Measurements from ENCODE around the gene FUT3. TPM values are rescaled to one million over a fixed set of nuclear protein-coding genes. Genes with fewer than 3 reads are reported as not detected.
A peak's percentile ranks its signal among the peaks of the same experiment; 100 is the strongest.
"Not testable (repeated sequence)": the region's sequence is repeated elsewhere in the genome, so short reads cannot be mapped to it uniquely, and the experiment has no call there.

FUT3 gene
- total RNA-seq, 3 donors from 2014 or later = 0.10 TPM; not detected in 2

DNA sequence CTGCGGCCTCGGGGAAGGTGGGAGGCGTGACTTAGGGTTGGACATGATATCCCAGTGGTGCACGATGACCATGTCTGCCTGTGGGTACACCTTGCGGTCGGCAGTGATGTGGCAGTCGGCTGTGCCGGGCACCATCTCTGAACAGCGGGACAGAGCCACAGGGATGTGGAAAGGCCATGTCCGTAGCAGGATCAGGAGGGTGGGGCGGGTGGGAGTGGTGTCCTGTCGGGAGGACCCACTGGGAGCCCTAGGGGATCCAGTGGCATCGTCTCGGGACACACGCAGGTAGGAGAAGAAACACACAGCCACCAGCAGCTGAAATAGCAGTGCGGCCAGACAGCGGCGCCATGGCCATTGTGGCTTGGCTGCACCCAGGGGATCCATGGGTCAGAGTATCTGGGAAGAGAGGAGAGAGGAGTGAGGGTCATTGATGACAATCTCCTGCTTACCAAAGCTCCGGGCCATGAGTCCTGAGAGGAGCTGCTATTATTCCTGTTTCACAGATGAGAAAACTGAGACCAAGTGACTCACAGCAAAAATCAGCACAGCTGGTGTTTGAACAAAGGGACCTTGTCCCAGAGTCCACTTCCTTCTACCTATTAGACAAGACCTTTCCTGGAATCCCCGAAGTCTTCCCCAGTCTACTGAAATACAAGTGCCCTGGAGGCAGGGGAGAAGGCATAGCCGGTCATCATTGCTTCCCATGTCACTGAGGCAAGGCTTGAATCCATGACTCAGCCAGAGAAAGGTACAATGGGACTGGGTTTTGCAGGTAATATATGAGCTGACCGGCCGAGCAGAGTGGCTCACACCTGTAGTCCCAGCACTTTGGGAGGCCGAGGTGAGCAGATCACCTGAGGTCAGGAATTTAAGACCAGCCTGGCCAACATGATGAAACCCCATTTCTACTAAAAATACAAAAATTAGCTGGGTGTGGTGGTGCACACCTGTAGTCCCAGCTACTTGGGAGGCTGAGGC lies 6.5 kb downstream of the FUT3 start:
- H3K4me3 Mint-ChIP-seq = no peak overlapping the region
- DNase-seq (no peak), ATAC-seq (no peak)
- H3K27me3 Mint-ChIP-seq (ENCODE audit: low read depth) = peaks cover 2% of the 10 kb centered on the region
- no peaks in the 10 kb centered on the region for H3K9me3 Mint-ChIP-seq
- H3K4me1 Mint-ChIP-seq (ENCODE audit: low read depth) = no peaks in the 10 kb centered on the region
- no peaks in the 10 kb centered on the region for H3K36me3 Mint-ChIP-seq (ENCODE audit: insufficient read depth)

DNA sequence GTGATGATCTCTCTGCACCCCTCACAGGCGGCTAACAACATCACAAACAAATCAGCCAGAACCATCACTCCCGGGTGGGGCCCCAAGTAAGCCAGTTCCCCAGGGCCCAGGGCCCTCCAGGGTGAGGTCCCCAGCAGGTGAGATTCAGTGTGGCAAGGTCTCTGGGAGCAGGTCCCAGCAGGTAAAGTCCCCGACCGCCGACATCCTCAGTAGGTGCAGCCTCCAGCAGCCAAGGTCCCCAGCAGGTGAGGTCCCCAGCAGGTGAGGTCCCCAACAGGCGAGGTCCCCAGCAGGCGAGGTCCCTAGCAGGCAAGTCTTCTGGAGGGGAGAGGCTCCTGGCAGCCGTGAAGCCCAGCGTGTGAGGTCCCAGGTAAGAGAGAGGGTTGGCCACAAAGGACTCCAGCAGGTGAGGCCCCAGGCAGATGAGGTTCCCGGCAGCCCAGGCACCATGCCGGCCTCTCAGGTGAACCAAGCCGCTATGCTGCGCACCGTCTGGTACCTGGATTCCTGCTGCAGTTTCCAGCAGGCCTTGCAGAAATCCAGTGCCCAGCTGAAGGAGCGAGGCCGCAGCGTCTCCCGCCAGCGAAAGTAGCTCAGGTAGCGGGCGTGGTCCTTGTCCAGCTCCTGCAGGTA lies 7.8 kb downstream of the FUT3 start:
- ATAC-seq (no peak), DNase-seq (no peak)
- H3K4me3 Mint-ChIP-seq = no peak overlapping the region
- no peaks in the 10 kb centered on the region for H3K36me3 Mint-ChIP-seq (ENCODE audit: insufficient read depth)
- no peaks in the 10 kb centered on the region for H3K4me1 Mint-ChIP-seq (ENCODE audit: low read depth)
- H3K27me3 Mint-ChIP-seq (ENCODE audit: low read depth) = peaks cover 4% of the 10 kb centered on the region
- no peaks in the 10 kb centered on the region for H3K9me3 Mint-ChIP-seq

DNA sequence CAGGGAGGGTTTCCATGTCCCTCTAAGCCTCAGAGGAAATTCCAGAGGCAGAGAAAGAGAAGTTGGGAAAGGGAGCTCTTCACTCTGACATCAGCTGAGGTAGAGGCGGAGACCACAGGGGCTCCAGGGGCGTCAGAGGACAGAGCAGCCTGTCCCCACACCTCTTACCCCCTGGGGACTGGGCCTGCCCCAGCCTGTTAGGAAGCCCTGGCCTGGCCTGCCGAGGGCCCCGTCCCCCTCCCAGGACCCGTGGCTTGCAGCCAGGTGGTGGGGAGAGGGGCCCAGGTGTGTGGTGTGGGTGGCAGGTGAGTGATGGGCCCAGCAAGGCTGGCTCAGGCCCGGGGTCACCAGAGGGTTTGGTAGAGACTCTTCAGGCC lies 9.5 kb downstream of the FUT3 start:
- H3K4me1 Mint-ChIP-seq (ENCODE audit: low read depth); H3K4me3 Mint-ChIP-seq; DNase-seq; H3K27me3 Mint-ChIP-seq (ENCODE audit: low read depth); H3K9me3 Mint-ChIP-seq; ATAC-seq; H3K36me3 Mint-ChIP-seq (ENCODE audit: insufficient read depth): not testable (repeated sequence)

DNA sequence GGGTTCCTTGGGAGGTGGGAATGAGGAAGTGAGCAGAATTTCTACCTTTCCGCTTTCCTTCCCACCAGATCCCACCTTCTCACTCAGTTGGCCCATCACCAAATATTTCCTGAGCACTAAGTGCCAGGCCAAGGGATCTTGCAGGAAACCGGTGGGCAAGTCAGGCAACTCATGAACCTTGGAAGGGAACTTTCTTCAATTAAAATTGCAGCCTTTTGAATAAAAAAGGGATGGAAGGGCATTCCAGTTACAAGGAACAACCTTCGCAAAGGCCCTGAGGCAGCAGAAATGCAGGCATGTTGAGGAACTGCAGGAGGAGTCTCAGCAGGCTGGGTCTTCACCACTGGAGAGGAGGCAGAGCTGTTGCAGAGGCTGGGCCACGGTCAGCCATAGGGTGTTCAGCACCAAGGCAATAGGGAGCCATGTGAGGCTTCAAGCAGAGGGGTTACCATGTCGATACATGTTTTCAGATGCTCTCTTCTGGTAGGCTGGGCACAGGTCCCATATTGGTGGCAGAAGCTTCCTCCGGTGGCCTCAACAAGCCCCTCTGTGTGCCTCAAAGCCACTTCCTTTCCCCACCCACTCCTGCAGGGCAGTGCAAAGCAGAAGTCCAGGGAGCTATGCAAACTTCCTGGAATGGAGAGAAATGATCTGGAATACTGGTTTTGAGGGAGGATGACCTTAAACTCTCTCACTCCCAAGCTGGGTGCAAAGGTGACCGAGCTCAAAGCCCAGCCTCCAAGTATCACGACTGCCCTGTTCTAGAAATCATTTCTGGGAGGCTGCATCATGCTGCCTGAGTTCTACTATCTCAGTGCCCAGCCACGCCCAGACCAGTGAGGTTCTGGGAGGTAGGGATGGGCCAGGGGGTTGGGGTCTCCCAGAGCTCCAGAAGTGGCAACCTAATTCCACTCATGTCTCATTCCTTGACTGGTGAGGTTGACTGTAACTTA lies 11.9 kb downstream of the FUT3 start, which contains the start of gene FUT6:
Gene FUT6 (minus strand): TSS at position 638 of the 953 bp plus-strand sequence. CDS start 7,135 bp downstream, outside the sequence.
- DNase-seq = no peak
- ATAC-seq = no peak
- Mint-ChIP-seq H3K9me3 (no peaks in the 10 kb centered on the region), H3K27me3 (ENCODE audit: low read depth) (peaks cover 7% of the 10 kb centered on the region), H3K36me3 (ENCODE audit: insufficient read depth) (no peaks in the 10 kb centered on the region), H3K4me3 (no peak within 1 kb of the TSS), H3K4me1 (ENCODE audit: low read depth) (no peaks in the 10 kb centered on the region)

DNA sequence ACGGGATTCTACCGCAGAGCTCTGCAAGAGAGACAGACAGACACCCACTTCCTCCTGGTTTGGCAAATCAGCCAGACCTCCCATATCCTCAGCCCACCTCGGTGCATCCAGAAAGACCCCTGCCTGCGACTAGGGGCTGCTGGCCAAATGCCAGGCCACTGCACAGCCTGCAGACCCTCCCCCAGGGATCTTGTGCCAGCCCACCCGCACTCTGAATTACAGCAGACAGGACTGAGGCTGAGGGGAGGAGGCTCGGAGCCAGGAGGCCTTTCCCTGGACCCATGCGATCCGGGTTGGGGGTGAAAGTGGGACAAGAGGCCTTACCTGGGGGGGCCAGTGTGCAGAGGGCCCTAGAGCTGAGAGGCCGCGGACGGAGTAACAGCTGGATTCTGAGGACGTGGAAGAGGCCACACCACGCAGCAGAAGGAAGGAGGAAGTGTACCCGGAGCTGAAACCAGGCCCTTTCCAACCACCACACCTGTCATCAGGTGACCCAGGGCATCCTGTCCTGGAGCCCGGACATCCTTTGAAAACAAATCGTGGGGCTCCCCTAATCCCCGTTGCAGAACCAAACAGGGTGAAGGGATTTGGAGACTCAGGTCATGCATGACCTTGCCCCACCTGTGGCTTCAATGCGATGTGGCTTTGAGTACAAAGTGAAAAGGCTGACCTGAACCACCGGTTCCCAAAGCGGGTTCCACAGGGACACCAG lies 12.7 kb downstream of the FUT3 start:
- no peak overlapping the region for H3K4me3 Mint-ChIP-seq
- no peaks in the 10 kb centered on the region for H3K4me1 Mint-ChIP-seq (ENCODE audit: low read depth)
- no peak for ATAC-seq
- no peaks in the 10 kb centered on the region for H3K36me3 Mint-ChIP-seq (ENCODE audit: insufficient read depth)
- no peaks in the 10 kb centered on the region for H3K9me3 Mint-ChIP-seq
- H3K27me3 Mint-ChIP-seq (ENCODE audit: low read depth) = peaks cover 7% of the 10 kb centered on the region
- DNase-seq = no peak

DNA sequence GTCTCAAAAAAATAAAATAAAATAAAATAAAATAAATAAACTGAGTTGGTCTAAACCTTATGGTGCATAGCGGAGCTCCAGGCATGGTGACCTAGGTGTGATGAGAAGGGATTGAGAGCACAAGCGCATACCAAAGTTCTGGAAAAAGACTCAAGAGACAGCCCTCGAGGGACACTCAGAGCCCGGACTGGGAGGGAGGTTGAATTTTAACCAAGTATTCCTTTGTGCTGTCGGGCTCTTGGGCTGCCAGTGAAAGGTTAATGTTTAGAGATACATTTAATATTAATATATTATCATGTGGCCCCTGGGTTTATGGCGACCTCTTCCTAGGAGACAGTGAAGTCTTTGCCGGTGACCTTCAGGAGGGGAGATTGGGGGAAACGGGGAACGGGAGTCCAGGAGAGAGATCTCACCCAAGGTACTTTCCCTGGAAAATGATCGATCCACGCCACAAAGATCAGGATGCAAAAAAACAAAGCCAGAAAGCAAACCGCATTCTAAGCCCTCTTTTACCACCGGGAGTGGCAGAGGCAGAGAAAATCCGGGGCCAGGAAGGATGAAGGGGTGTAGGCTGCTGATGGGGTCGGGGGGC lies 13.4 kb downstream of the FUT3 start:
- DNase-seq (no peak), ATAC-seq (no peak)
- Mint-ChIP-seq H3K4me1 (ENCODE audit: low read depth) (no peaks in the 10 kb centered on the region), H3K4me3 (no peak overlapping the region), H3K36me3 (ENCODE audit: insufficient read depth) (no peaks in the 10 kb centered on the region), H3K27me3 (ENCODE audit: low read depth) (peaks cover 5% of the 10 kb centered on the region), H3K9me3 (no peaks in the 10 kb centered on the region)

DNA sequence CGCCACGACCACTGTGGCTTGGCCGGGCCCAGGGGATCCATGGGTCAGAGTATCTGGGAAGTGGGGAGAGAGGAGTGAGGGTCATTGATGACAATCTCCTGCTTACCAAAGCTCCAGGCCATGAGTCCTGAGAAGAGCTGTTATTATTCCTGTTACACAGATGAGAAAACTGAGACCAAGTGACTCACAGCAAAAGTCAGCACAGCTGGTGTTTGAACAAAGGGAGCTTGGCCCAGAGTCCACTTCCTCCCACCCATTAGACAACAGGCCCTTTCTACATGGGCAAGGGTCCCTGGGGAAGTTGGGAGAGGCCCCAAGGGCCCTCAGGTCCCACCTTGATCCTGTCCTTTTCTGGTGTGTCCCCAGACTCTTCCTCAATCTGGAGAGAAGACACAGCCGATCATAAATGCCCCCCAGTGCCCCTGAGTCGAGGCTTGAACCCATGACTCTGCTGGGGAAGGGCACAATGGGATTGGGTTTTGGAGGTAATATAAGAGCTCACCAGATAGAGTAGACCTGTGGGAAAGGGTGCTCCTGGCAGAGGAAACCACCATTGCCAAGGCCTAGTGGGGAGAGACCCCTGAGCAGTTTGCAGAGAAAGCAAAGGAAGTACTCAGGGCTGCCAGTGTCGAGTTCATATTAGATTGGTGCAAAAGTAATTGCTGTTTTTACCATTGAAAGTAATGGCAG lies 18.6 kb downstream of the FUT3 start:
- H3K36me3 Mint-ChIP-seq (ENCODE audit: insufficient read depth) = no peaks in the 10 kb centered on the region
- peaks cover 3% of the 10 kb centered on the region for H3K4me1 Mint-ChIP-seq (ENCODE audit: low read depth)
- ATAC-seq = no peak
- peaks cover 2% of the 10 kb centered on the region for H3K27me3 Mint-ChIP-seq (ENCODE audit: low read depth)
- no peaks in the 10 kb centered on the region for H3K9me3 Mint-ChIP-seq
- DNase-seq = no peak
- H3K4me3 Mint-ChIP-seq = no peak overlapping the region

DNA sequence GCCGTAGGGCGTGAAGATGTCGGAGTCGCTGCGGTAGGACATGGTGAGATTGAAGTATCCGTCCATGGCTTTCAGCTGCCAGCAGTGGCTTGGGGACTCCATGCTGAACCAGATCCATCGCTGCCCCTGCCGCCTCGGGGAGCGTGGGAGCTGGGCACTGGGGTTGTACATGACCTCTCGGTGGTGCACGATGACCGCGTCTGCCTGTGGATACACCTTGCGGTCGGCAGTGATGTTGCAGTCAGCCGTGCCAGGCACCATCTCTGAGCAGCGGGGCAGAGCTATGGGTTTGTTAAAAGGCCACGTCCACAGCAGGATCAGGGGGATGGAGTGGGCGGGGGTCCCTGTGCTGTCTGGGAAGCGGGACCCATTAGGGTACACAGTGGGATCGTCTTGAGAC lies 19.2 kb downstream of the FUT3 start:
- Mint-ChIP-seq H3K36me3 (ENCODE audit: insufficient read depth) (no peaks in the 10 kb centered on the region), H3K4me1 (ENCODE audit: low read depth) (peaks cover 6% of the 10 kb centered on the region), H3K9me3 (no peaks in the 10 kb centered on the region), H3K4me3 (no peak overlapping the region), H3K27me3 (ENCODE audit: low read depth) (peaks cover 2% of the 10 kb centered on the region)
- ATAC-seq = no peak
- DNase-seq = no peak

DNA sequence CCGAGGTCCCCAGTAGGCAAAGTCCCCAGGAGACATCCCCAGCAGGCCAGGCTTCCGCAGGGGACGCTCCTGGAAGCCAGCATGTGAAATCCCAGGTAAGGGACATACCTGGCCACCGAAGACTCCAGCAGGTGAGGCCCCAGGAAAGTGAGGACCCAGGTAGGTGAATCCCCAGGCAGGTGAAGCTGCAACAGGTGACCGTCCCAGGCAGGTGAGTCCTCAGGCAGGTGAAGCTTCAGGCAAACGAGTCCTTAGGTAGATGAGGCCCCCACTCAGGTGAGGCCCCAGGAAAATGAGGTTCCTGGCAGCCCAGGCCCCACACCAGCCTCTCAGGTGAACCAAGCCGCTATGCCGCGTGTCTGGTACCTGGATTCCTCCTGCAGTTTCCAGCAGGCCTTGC lies 20.1 kb downstream of the FUT3 start:
- Mint-ChIP-seq H3K4me3 (no peak overlapping the region), H3K36me3 (ENCODE audit: insufficient read depth) (no peaks in the 10 kb centered on the region), H3K4me1 (ENCODE audit: low read depth) (peaks cover 9% of the 10 kb centered on the region), H3K27me3 (ENCODE audit: low read depth) (peaks cover 2% of the 10 kb centered on the region), H3K9me3 (no peaks in the 10 kb centered on the region)
- ATAC-seq (no peak), DNase-seq (no peak)

DNA sequence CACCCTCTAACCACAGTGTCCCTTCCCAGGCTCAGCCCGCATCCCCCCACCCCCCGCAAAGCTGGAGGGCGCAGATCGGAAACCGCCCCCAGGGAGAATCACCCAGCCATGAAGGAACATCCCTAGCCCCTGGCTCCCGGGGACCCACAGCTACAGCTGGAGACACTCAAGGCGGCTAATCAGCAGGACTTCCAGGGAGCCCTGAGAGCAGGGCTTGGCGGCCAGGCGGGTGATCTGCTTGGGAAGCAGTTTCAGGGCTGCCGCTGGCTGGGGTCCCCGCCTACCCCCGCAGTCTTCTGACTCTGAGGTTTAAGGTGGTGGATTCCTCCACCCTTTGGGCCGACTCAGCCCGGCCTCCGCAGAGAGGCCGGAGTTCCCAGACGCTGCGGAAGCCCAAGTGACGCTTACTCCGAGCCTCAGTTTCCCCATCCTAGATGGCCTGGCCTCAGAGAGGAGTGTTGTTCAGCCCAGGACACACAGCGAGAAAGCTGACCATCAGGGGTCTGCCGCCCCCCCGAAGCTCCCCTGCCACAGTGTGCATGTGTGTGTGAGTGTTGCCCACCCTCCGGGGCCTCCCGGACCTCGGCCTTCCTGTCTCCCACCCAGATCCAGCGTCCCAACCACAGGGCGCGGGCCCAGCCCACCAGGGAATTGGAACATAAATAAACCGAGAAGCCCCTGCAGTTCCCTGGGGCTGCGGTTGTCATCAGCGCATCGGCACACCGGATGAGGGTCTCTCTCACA lies 21.5 kb downstream of the FUT3 start:
- Mint-ChIP-seq H3K9me3 (no peaks in the 10 kb centered on the region), H3K4me1 (ENCODE audit: low read depth) (peaks cover 9% of the 10 kb centered on the region), H3K27me3 (ENCODE audit: low read depth) (peaks cover 2% of the 10 kb centered on the region), H3K36me3 (ENCODE audit: insufficient read depth) (no peaks in the 10 kb centered on the region), H3K4me3 (peak overlapping the region; percentile 41)
- DNase-seq (no peak), ATAC-seq (no peak)

DNA sequence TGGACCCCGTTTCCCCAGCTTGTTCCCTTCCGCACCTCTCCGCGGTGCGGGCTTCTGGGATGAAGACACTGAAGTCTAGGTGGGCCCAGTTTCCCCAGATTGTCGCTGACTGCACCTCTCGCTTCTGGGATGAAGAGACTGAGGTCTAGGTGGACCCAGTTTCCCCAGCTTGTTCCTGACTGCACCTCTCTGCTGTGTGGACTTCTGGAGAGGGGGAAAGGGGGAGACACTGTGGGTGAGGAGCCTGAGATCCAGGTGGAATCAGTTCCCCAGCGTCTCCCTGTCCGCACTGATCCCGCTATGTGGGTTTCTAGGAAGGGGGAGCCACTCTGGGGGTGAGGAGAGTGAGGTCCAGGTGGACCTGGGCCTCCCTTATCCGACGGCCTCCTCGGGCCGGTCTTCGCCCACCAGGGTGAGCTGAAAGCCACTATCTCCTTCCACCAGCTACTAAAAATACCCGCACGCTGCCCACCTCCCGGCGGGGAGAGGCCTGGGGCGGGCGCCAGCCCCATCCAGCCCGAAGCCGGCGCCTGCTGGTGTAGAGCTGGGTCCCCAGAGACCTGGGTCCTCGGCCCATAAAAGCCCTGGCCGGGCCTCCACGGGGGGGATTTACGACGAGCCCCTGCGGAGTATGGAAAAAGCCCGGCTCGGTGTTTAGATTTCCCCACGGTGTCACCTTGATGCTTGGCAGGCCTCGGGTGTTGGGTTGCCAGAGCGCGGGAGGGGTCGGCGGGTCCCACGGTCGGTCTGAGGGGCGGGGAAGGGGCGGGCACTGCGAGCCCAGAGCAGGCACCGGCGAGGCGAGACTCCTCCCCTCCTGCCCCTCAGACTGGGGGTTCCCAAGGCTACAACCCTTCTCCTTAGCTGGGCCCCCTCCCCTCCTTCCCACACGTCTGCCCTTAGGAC lies 22.3 kb downstream of the FUT3 start:
- ATAC-seq (no peak), DNase-seq (no peak)
- H3K4me3 Mint-ChIP-seq = peak overlapping the region; percentile 96
- peaks cover 9% of the 10 kb centered on the region for H3K4me1 Mint-ChIP-seq (ENCODE audit: low read depth)
- no peaks in the 10 kb centered on the region for H3K36me3 Mint-ChIP-seq (ENCODE audit: insufficient read depth)
- H3K27me3 Mint-ChIP-seq (ENCODE audit: low read depth) = peaks cover 2% of the 10 kb centered on the region
- no peaks in the 10 kb centered on the region for H3K9me3 Mint-ChIP-seq
